ENCODE data around the gene RUNX2. TPM values are rescaled to one million over a fixed set of nuclear protein-coding genes. Genes with fewer than 3 reads are reported as not detected.
A peak's percentile ranks its signal among the peaks of the same experiment; 100 is the strongest.

Gene RUNX2
- total and polyA plus RNA-seq, 2 donors from 2014 or later, result 2.3 to 4.7 TPM

GRCh38 chr6:45445364-45445748 lies 117.2 kb downstream of the RUNX2 start:
- DNase-seq (no peak), FAIRE-seq (no peak)
- Histone ChIP-seq H3K9ac (ENCODE audit: low read length in 3 of 3) (no peak overlapping the region), H3K27me3 (ENCODE audit: control insufficient read depth, insufficient read depth, low read length) (no peaks in the 10 kb centered on the region), H3K36me3 (ENCODE audit: control insufficient read depth in 2 of 3, insufficient read depth in 3 of 3, low read length in 3 of 3) (no peaks in the 10 kb centered on the region), H3K4me3 (ENCODE audit: low read length in 3 of 3) (no peak overlapping the region), H3K4me1 (ENCODE audit: control insufficient read depth in 2 of 3, insufficient read depth in 2 of 3, low read depth in 1 of 3, low read length in 3 of 3) (peaks cover 0 to 5% (median 2%) of the 10 kb centered on the region in 3 donors), H3K9me3 (ENCODE audit: control insufficient read depth in 2 of 3, insufficient read depth in 1 of 3, low read length in 3 of 3) (no peaks in the 10 kb centered on the region), H3K27ac (ENCODE audit: low read depth in 2 of 2, low read length in 2 of 2) (no peak overlapping the region)
- no peak for TF ChIP-seq CTCF (IDR thresholded peaks at IDR 0.05; ENCODE audit: borderline replicate concordance, extremely low read depth, insufficient read depth)
- intact Hi-C loops (cut with DNase I), result no loop called here

- no peaks in the 10 kb centered on the region for H3K9me3 ChIP-seq (ENCODE audit: control insufficient read depth in 2 of 3, insufficient read depth in 1 of 3, low read length in 3 of 3)
- H3K4me1 ChIP-seq (ENCODE audit: control insufficient read depth in 2 of 3, insufficient read depth in 2 of 3, low read depth in 1 of 3, low read length in 3 of 3), result peaks cover 0 to 5% (median 2%) of the 10 kb centered on the region in 3 donors
- intact Hi-C loops (cut with DNase I), result no loop called here
- no peaks in the 10 kb centered on the region for H3K36me3 ChIP-seq (ENCODE audit: control insufficient read depth in 2 of 3, insufficient read depth in 3 of 3, low read length in 3 of 3)
- H3K4me3 ChIP-seq (ENCODE audit: low read length in 3 of 3), result no peak overlapping the region
- no peak overlapping the region for H3K9ac ChIP-seq (ENCODE audit: low read length in 3 of 3)
- H3K27ac ChIP-seq (ENCODE audit: low read depth in 2 of 2, low read length in 2 of 2), result no peak overlapping the region
- peak; percentile 44 to 93 (median 86) for DNase-seq
- TF ChIP-seq CTCF (IDR thresholded peaks at IDR 0.05; ENCODE audit: borderline replicate concordance, extremely low read depth, insufficient read depth), result no peak
- no peaks in the 10 kb centered on the region for H3K27me3 ChIP-seq (ENCODE audit: control insufficient read depth, insufficient read depth, low read length)
- no peak for FAIRE-seq
Measured at GRCh38 chr6:45445749-45446549, 117.8 kb downstream of the RUNX2 start.

- H3K27me3 ChIP-seq (ENCODE audit: control insufficient read depth, insufficient read depth, low read length), result no peaks in the 10 kb centered on the region
- DNase-seq (no peak), FAIRE-seq (no peak)
- TF ChIP-seq CTCF (IDR thresholded peaks at IDR 0.05; ENCODE audit: borderline replicate concordance, extremely low read depth, insufficient read depth), result no peak
- no peaks in the 10 kb centered on the region for H3K9me3 ChIP-seq (ENCODE audit: control insufficient read depth in 2 of 3, insufficient read depth in 1 of 3, low read length in 3 of 3)
- intact Hi-C loops (cut with DNase I), result no loop called here
- no peaks in the 10 kb centered on the region for H3K36me3 ChIP-seq (ENCODE audit: control insufficient read depth in 2 of 3, insufficient read depth in 3 of 3, low read length in 3 of 3)
- peaks cover 0 to 5% (median 2%) of the 10 kb centered on the region in 3 donors for H3K4me1 ChIP-seq (ENCODE audit: control insufficient read depth in 2 of 3, insufficient read depth in 2 of 3, low read depth in 1 of 3, low read length in 3 of 3)
- H3K4me3 ChIP-seq (ENCODE audit: low read length in 3 of 3), result no peak overlapping the region
- no peak overlapping the region for H3K9ac ChIP-seq (ENCODE audit: low read length in 3 of 3)
- no peak overlapping the region for H3K27ac ChIP-seq (ENCODE audit: low read depth in 2 of 2, low read length in 2 of 2)
Measured at GRCh38 chr6:45447005-45447404, 118.9 kb downstream of the RUNX2 start.
